HG03039 (cell line): ENCODE data around the gene NTNG1.

ENCODE experiments used
- ATAC-seq: cut with Tn5 transposase; IDR thresholded peaks from one replicate; pipeline ENCODE4 v1.9.1; 2021; ENCODE audit warnings: mild to moderate bottlenecking, moderate library complexity; ENCODE audit not compliant: unreplicated experiment

Gene NTNG1

GRCh38 chr1:107323784-107324183 lies 182.9 kb downstream of the NTNG1 start:
- ATAC-seq: no peak

- no peak for ATAC-seq
These were observed 186.1 kb downstream of the NTNG1 start for GRCh38 chr1:107326824-107327445.

GRCh38 chr1:107327446-107327845 lies 186.6 kb downstream of the NTNG1 start:
- no peak for ATAC-seq

- ATAC-seq: no peak
These were observed 187.2 kb downstream of the NTNG1 start for GRCh38 chr1:107328087-107328486.

- ATAC-seq: no peak
These were observed 198.9 kb downstream of the NTNG1 start for GRCh38 chr1:107339775-107340174.

- ATAC-seq: no peak
These were observed 201.5 kb downstream of the NTNG1 start for GRCh38 chr1:107342316-107342715.

GRCh38 chr1:107342768-107343167 lies 201.9 kb downstream of the NTNG1 start:
- no peak for ATAC-seq

- no peak for ATAC-seq
These were observed 202.8 kb downstream of the NTNG1 start for GRCh38 chr1:107343601-107344000.

GRCh38 chr1:107344268-107344760 lies 203.5 kb downstream of the NTNG1 start:
- no peak for ATAC-seq

GRCh38 chr1:107344836-107345235 lies 204.0 kb downstream of the NTNG1 start:
- no peak for ATAC-seq

GRCh38 chr1:107352850-107353249 lies 212.0 kb downstream of the NTNG1 start:
- ATAC-seq: no peak

- no peak for ATAC-seq
These were observed 216.5 kb downstream of the NTNG1 start for GRCh38 chr1:107357376-107357775.

GRCh38 chr1:107358619-107359327 lies 217.9 kb downstream of the NTNG1 start:
- no peak for ATAC-seq

- peak; percentile 63 for ATAC-seq
These were observed 218.8 kb downstream of the NTNG1 start for GRCh38 chr1:107359472-107360241.

- peak; percentile 61 for ATAC-seq
These were observed 221.8 kb downstream of the NTNG1 start for GRCh38 chr1:107362468-107363140.

- no peak for ATAC-seq
These were observed 222.3 kb downstream of the NTNG1 start for GRCh38 chr1:107363154-107363553.

GRCh38 chr1:107365527-107366240 lies 224.8 kb downstream of the NTNG1 start:
- ATAC-seq: no peak

GRCh38 chr1:107378426-107378825 lies 237.6 kb downstream of the NTNG1 start:
- ATAC-seq: no peak

GRCh38 chr1:107378866-107379265 lies 238.0 kb downstream of the NTNG1 start:
- no peak for ATAC-seq

GRCh38 chr1:107379826-107380225 lies 239.0 kb downstream of the NTNG1 start:
- no peak for ATAC-seq
